Stimulated activated CD4-positive, alpha-beta T cell treated with anti-CD3 and anti-CD28 coated beads, Interleukin-2, amount 100 ng/mL, for 48 hours (primary cell): ENCODE measurements around the gene HECW1.
"Not testable (repeated sequence)": the region's sequence is repeated elsewhere in the genome, so short reads cannot be mapped to it uniquely, and the experiment has no call there.

ENCODE experiments used
- DNase-seq, 2 donors: peaks; one replicate each; pipeline ENCODE4 v3.0.0-alpha.2; 2020

The HECW1 gene

DNA sequence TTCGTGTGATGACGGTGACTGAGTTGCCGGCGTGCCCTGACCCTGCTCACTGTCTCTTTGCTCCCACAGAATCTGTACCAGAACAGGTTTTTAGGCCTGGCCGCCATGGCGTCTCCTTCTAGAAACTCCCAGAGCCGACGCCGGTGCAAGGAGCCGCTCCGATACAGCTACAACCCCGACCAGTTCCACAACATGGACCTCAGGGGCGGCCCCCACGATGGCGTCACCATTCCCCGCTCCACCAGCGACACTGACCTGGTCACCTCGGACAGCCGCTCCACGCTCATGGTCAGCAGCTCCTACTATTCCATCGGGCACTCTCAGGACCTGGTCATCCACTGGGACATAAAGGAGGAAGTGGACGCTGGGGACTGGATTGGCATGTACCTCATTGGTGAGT, 199.2 kb downstream of the HECW1 start:
- no peak for DNase-seq

DNA sequence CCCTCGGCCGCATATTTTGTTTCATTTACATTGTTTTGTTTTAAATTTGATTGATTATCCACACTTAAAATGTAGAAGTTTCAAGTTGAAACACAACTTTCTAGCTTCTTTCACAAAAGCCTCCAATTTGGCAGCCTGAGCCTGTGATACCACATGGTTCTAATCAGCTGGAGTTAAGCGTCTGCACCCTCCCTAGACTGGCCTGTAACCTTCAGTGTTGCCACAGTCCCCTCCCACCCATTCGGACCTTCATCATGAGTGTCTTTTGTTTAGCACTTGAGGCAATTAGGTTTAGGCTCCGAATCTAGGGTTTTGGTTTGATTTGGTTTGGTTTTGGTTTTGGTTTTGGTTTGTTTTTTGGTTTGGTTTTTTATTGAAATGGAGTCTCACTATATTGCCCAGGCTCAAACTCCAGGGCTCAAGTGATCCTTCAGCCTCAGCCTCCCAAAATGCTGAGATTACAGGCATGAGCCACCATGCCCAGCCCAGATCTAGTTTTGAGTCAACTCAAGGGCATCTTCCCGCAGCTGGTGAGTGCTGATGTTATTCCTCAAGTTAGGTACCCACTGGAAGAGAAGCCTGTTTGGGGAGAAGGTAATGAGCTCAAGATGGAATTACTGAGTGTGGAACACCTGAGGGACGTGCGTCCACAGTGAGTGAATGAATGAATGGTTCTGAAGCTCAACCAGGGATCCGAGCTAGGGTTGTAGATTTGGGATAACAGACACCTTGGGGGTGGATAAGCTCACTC, 201.4 kb downstream of the HECW1 start:
- no peak for DNase-seq

DNA sequence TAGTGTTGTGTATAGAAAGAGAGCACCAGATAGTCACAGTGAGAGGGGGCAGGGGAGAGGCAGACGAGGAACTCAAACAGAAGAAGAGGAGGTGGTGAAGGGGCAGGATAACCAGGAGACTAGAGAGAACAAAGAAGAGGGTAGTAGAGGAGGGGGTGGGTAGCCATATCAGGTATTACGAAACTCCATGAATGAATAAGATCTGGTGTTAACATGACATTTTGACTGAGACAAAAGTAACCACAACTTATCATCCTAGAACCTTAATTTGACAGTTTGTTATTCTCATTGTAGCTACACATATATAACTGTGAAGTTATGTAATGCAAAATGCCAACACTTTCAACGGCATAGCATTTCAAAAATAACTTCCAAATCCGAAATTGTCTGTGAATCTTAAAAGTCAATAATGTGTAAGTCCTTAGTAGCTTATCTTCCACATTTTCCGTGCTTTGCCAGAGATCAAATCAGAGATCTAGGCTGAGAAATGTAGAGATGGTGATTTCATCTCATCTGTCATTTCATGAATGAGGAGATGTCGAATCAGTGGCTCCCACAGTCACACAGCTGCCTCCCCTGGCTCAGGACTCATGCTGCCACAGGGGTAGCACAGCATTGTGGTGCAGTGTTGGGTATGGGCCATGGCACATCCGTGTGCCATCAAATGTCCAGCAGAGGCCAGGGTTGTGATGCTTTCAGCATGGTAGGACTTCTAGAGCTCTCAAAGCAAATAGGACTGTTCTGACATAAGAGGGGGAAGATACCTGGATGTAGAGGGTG, 202.1 kb downstream of the HECW1 start:
- peak; percentile 12 to 23 for DNase-seq

DNA sequence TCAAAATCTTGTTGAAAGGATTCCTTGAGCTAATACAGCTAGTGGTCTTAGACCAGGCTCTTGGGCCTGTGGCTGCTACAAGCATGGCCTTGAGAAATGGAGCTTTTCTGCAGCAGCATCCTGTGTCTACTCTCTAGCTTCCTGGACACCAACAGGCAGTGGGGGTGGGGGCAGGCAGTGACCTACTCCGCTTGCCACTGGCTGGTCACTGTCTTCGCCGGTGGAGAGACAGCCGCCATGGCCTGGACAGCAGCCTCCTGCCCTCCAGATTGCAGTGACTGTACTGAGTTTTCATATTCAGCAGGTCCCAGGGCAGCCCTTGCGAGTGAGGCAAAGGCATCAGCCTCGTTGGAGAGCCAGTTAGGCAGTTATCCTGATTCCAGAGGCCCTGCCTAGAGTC, 204.6 kb downstream of the HECW1 start:
- no peak for DNase-seq

DNA sequence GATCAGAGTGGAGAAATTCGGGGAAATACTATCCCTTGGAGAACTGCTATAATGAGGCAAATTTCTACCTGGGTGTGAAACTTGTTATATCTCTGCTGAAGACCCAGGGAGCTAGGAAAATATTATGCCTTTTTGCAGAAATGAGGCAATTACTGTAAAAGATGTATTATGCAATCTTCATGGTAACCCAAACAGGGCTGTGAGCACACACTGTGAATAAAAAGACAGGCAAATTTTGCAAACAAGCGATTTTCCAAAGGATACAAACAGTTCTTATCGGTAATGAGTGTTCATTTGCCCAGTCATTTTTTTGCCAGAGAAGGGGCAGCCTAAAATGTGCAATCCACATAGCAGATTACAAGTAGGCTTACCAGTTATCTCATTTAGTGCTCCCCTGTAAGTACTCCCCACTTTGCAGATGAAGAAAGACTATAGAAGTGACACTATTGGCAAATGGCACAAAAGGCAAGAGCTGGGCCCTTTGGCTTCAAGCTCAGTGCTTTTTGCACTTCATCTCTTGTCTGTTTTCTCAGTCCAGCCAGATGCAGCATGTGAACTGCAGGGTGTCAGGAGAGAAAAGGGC, 205.8 kb downstream of the HECW1 start:
- no peak for DNase-seq

DNA sequence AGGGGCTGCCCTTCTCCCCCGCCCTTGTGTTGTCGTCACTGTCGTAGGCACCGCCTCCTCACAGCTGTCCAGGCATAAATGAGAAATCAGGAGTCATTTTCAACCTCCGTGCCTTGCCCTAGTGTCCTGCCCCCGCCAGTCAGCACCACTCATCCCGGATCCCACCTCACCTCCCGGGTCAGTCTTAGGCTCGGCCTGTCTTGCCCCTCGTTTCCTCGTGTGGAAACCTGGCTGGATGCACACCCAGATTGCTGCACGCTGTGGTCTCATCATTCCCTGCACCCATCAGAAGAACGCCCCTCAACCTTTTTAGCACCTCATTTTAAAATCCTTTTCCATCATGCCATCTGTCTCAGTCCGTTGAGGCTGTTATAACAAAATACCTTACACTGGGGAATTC, 213.1 kb downstream of the HECW1 start:
- DNase-seq: no peak

DNA sequence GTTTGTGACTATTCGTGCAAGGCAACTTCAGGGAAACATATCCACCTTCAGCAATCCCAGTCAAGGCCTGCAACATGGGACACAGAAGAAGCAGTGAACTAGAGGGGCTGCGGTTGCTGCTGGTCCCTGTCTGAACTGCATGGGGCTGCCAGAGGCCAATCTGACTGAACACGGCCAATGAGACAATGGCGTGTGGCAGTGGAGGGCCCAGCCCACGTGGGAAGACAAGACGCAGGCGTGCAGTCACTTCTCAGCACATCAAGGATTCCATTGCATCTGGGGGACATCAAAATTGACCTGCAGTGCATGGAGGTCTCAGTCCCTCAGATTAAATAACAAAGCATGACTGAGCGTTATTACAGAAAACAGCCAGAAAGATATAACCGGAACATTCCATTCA, 215.9 kb downstream of the HECW1 start:
- DNase-seq: no peak

DNA sequence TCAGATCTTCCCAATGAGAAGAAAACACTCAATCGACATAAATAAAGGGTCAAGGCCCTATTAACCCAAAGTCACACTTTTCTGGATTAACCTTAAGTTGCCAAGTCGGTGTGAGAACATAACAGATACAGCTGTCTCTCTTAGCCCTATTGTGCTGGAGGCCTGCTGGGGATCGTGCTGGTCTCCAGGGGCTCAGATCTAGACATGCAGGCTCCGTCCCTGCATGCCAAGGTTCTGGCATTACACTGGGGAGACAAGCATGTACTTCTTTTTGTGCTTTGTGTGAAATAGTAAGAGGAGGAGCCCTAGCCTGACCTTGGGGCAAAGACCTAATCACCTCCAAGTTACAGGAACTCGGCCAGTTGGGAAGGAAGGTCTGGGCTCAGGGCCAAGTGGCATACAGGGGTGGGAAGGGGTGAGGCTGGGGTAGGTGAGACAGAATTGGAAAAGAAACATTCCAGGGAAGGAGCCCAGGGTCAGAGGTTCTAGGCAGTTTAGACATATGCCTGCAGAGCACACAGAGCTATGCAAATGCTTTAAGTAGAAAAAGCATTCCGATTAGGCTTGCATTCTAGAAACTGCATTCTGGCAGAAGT, 216.4 kb downstream of the HECW1 start:
- DNase-seq: no peak

DNA sequence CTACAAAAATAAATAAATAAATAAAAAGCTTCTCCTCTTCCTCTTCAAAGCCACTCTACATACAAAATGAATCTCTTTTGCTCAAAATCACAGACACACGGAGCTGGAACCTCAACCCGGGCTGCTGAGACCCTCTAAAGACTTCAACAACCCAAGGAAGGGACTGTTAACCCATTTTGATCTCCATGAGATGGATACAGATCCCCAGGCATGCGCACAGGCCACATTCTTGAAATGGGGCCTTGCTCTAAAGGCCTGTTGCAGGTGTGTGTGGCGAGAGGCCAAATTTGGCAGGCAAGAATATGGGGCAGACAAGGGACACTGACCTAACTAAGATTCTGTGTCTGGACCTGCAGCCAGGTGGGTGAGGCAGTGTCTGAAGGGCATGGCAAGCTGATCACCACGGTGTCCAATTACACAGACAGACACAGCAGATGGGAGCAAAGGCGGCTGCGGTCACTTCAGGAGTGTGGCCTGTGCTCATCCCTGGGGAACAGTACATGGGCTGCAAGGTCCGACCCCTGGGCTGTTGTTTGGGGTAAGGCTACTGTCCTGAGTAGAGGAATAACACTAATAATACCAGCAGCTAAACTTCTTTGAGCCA, 219.8 kb downstream of the HECW1 start:
- DNase-seq: no peak

DNA sequence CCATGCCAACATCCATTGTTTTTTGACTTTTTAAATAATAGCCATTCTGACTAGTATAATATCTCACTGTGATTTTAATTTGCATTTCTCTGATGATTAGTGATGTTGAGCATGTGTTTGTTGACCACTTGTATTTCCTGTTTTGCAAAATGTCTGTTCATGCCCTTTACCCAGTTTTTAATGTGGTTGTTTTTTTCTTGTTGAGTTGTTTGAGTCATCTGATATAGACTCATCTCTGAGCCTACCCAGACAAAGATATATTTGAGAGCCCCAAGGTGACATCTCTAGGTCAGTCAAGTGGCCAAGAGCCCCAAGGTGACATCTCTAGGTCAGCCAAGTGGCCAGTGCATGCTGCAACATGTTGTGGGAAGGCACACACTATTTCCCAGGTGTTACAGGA, 224.7 kb downstream of the HECW1 start:
- DNase-seq: no peak

DNA sequence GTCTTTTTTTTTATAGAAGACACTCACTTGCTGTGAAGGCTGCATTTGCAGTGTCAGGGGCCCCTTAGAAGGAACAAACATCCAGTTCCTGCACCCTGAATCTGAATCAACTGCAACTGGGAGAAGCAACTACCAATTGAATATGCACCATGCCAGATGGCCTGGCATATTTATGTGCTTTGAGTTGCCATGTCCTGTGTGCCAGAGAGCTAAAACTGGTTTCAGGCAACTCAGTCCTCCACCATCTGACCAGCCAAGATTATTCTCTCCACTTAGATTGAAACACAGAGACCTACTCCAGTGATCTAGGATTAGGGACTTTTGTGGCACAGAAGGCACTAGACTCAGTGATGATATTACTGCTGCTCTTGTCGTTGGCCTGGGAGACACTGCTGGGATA, 225.4 kb downstream of the HECW1 start:
- DNase-seq: no peak

DNA sequence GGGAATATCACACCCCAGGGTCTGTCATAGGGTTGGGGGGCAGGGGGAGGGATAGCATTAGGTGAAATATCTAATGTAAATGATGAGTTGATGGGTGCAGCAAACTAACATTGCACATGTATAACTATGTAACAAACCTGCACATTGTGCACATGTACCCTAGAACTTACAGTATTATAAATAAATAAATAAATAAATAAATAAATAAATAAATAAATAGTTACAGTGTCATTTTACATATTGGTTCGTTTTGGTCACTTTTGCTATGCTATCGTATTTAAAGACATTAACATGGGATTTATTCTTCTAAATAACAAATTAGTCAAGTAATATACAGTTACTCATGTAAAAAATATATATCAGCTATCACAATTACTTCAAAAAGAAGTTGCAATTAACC, 228.7 kb downstream of the HECW1 start:
- DNase-seq: no peak

DNA sequence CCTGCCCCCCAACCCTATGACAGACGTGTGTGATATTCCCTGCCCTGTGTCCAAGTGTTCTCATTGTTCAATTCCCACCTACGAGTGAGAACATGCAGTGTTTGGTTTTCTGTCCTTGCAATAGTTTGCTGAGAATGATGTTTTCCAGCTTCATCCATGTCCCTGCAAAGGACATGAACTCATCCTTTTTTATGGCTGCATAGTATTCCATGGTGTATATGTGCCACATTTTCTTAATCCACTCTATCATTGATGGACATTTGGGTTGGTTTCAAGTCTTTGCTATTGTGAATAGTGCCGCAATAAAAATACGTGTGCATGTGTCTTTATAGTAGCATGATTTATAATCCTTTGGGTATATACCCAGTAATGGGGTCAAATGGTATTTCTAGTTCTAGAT, 231.0 kb downstream of the HECW1 start:
- not testable (repeated sequence) for DNase-seq

DNA sequence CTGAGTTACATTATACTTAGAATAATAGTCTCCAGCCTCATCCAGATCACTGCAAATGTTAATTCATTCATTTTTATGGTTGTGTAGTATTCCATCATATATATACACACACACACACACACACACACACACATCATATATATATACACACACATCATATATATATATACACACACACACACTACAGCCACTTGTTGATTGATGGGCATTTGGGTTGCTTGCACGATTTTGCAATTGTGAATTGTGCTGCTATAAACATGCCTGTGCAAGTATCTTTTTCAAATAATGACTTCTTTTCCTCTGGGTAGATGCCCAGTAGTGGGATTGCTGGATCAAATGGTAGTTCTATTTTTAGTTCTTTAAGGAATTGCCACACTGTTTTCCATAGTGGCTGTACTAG, 233.2 kb downstream of the HECW1 start:
- not testable (repeated sequence) for DNase-seq

DNA sequence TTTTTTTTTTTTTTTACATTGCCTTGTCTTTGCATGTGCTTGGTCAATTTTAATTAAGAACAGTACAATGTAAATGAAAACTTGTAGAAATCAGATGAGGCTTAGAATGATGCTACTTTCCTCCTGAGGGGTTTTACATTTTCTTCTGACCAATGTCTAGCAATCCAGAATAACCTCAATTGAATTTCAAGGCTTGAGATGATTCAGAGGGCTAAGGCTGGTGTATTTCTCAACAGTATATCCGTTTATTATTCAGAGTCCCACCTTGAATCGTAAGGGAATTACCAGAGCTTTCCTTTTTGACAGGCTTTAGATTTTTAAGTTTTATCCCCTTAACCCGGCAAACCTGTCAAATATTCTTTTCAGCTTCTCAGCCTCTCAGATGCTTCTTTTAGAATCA, 239.2 kb downstream of the HECW1 start:
- no peak for DNase-seq

DNA sequence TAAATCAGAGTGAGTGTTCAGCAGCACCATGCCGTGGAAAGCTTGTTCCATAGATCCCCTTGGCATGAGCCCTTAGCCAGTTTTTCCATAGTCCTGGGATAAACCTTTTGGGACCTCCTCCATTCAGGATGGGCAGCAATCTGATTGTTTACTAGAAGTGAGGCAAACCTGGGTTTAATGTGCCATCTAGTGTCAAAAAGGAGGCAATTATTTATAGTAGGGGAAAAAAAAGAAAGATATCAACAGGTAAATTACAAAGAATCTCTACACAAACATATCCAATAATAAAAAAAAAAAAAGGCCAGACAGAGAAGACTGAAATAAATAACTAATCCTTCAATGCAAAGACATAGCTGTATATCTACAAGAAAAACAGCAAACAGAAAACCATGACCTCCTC, 241.5 kb downstream of the HECW1 start:
- no peak for DNase-seq

DNA sequence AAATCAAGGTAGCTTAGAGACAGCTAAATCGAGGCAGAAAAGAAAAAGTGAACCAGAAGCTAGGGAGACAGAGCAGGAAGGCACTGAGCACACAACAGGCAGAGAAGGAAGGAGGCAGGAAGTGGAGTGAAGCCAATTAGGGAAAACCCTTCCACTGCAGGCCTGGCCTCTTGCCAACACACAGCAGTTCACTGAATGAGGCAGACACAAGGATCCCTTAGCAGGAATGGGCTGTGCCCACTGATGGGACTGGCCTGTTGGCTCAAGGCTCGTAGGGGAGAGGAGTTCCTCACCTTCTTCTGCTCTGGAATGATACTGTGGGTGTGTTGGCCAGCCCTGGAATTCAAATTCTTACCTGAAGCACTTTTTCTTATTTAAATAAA, 250.2 kb downstream of the HECW1 start:
- no peak for DNase-seq

DNA sequence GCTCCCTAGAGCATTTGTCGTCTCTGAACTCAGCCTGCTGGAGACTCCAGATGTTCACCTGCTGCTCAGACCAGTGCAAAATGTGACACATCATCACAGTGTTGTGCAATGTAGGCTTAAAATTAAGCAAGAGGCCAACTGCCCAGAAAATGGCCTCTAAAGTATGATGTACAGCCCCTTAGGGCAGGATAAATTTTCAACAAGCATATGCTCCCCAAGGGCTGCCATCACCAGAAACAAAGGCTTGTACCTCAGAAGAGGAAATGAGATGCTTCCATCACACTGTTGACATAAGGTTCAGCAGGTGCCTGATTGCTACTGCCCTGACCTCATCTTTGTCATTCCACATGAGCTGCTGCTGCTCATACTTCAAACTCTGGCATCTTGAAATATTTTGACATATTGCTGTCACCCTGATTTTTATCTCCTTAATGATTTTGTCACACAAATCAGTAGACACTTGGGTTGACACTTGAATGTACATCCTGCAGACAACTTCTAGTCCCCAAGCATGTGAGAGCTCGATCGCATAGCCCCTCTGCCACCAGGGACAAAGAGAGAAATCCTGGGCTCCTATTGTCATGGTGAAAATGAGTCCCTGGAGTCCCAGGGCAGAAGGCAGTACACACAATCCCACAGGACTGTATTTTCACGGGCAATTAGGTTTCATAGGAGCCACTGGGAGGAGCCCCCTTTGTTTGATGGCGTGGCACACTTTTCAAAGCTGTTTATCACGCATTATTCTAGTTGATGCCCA, 250.8 kb downstream of the HECW1 start:
- DNase-seq: no peak

DNA sequence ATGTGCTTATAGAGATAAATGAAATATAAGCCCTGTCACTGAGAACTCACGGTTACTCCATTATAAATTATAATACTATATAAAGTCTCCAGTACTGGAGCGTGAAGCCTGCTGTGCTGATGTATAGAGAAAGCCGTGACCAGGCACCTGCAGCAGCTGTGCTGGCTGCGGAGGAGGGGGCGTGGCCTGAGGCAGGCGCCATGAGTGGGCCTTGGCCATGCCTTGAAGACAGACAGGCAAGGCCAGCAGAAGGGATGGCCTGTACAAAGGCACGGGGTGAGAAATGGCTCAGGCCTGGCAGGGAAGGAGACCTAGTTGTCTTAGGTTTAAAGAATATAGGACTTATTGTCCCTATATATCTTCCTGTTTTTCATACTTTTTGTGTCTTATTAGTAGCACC, 251.9 kb downstream of the HECW1 start:
- DNase-seq: no peak

DNA sequence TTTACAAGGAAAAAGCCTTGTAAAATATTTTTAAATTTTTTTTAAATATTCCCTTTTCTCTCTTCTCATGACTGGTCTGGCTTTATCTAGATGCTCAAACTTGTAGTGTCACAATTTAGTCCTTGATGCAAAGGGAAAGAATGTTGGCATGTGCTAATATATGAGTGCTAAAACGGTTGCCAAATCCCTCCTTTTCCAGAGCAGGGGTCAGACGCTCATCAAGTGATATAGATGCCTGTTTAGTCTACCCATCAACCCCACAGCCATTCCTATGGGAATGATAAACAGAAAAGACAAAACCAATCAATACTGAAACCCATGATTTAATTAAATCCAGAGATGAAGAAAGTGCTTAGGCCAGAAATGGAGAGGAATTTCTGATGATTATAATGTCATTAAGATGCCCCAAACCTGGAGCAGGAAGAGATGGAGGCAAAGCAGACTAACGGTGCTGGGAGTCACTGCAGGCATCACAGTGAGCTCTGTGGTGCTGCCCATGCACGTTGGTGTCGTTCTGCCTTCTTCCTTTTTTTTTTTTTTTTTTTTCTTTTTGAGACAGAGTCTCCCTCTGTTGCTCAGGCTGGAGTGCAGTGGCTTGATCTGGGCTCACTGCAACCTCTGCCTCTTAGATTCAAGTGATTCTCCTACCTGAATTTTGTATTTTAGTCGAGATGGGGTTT, 260.4 kb downstream of the HECW1 start:
- DNase-seq: no peak

DNA sequence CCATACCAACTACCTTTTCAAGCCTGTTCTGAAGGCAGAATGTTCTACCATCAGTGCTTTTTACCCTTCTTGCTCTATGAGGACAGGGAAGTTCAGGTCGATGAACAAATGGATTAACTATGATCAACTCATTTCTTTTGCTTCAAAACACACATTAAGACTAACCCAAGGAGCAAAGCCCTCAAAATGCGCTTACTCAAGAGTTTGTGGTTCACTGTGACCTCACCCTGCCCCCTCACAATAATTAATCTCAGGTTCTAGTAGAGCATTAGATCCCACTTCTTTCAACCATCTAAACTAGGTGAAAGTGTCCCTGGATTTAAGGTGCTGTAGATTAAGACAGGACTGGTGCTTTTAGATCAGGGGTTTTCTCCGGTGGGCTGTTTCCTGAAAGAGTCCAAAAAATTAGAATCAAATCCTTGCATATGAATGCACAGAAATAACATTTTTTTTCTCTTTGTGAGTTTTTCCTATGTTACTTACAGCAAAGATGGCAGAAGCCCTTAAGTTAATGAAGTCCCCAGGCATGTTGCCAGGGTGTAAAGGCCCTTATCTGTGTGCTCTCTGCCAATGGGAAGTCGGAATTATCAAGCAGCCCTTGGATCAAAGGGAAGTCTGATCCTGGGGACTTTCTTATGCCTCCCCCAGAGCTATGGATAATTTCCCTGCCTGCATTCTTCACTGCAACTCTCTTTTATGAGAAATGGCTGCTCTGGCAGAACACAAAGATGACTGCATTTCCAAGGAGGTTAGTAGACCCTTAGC, 264.9 kb downstream of the HECW1 start:
- DNase-seq: no peak
